GM18907 (cell line): ENCODE measurements around the gene VWA2.

Source experiments
- ATAC-seq: cut with Tn5 transposase; IDR thresholded peaks from one replicate; pipeline ENCODE4 v1.9.1; 2021; ENCODE audit warnings: mild to moderate bottlenecking, moderate library complexity; ENCODE audit not compliant: unreplicated experiment

VWA2 gene, protein sequence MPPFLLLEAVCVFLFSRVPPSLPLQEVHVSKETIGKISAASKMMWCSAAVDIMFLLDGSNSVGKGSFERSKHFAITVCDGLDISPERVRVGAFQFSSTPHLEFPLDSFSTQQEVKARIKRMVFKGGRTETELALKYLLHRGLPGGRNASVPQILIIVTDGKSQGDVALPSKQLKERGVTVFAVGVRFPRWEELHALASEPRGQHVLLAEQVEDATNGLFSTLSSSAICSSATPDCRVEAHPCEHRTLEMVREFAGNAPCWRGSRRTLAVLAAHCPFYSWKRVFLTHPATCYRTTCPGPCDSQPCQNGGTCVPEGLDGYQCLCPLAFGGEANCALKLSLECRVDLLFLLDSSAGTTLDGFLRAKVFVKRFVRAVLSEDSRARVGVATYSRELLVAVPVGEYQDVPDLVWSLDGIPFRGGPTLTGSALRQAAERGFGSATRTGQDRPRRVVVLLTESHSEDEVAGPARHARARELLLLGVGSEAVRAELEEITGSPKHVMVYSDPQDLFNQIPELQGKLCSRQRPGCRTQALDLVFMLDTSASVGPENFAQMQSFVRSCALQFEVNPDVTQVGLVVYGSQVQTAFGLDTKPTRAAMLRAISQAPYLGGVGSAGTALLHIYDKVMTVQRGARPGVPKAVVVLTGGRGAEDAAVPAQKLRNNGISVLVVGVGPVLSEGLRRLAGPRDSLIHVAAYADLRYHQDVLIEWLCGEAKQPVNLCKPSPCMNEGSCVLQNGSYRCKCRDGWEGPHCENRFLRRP

DNA sequence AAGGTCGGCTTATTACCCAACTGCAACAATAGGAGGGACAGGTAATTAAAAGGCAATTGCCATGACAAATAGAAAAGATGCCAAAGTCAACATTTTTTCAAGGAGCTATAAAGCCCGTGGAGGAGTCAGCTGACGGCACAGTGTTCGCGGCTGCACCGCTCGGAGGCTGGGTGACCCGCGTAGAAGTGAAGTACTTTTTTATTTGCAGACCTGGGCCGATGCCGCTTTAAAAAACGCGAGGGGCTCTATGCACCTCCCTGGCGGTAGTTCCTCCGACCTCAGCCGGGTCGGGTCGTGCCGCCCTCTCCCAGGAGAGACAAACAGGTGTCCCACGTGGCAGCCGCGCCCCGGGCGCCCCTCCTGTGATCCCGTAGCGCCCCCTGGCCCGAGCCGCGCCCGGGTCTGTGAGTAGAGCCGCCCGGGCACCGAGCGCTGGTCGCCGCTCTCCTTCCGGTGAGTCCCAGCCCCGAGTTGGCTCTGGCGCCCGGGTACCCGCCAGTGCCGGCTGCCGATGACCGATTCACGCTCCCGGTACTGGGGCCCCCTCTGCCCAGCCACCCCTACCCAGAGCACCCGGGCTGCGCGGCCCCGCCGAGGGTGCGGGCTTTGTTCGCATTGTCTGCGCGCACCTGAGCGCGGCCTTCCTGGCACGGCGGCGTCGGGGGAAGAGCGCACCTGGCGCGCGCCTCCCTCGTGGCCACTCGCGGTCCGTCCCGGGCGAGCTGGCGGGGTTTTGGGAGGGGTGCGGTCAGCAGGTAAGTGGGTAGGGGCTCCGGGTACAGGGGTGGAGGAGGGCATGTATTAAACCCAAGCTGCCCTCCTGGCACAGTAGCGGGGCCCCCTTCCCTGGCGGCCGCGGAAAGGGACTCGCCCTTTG, at the start of gene VWA2:
Gene VWA2 (plus strand): TSS at position 138 of the 877 bp plus-strand sequence. CDS start 9,460 bp downstream, outside the sequence.
- ATAC-seq: no peak

DNA sequence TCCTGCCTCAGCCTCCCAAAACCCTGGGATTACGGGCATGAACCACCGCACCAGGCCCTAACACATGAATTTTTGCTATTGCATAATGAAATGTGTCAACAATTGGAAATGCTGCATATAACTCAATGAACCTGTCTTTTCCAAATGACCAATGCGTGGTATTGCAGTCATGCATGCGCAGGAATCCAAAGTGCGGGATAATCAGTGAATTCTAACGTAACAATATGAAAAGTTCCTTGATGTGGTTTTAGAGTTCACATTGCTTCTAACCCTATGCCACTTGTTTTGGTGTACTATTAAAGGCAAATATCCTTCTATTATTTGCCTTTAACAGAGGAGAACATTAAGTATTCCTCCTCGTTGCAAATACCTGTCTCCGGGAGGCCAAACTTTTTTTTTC, 49.4 kb upstream of the VWA2 start:
- ATAC-seq: no peak

DNA sequence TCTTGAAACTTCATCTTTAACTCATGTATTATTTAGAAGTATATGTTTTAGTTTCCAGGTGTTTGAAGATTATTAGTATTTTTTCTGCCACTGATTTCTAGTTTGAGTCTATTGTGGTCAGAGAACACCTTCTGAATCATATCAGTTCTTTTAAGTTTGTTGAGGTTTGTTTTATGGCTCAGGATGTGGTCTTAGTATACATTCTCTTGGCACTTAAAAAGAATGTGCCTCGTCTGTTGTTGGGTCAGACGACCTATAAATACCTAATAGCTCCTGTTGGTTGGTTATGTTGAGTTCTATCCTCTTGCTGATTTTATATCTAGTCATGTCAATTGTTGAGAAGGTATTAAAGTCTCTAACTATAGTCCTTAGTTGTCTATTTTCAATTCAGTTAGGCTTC, 44.0 kb upstream of the VWA2 start:
- ATAC-seq: peak; percentile 96

DNA sequence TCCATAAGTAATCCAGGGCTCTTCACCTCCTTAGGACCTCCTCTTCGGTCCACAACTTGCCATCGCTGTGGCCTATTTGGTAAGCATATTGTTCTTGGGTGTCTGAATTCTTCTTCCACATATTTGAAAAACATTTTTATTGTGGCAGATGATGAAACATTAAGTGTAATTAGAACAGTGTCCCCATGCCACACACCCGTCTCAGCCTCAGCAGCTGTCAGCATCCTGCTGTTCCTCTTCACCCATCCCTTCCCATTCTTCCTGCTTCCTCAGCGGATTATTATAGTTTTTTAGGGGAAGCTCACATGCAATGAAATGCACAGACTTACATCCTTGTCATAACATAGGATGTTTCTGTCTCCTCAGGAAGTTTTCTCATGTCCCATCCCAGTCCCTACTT, 39.8 kb upstream of the VWA2 start:
- no peak for ATAC-seq

DNA sequence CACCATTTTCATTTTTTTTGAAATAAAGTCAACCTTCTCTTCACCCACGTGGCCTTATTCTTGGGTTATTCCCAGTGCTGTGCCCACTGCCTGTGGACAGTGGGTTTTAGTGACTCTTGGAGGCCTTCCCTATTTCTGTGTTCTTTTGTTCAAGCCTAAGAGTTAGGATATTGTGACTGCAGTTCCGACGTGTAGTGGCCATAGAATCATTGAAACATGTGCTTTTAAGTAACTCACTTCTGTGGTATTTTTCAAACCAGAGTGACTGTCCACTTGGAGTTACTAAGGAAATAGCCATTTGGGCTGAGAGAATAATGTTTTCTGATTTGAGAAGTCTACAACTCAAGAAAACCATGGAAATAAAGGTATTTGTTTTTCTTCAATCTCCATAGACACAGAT, 36.2 kb upstream of the VWA2 start:
- no peak for ATAC-seq

DNA sequence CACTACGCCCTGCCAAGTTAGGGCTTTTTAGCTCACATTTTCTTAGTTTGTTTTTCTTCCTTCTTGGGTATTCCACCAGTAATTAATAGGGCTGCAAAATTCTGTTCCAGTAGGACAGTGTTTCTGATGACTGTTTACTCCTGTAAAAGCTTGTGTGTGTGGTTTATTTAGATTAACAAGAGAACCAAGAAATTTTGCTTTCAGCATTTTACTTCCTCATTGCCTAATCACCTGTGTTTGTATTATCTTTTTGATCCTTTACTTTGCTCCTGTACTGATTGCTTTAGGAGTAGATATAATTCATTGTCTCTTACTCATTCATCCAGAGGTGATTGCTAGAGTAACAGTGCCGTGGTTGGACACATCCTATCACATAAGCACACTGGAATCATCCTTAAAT, 32.2 kb upstream of the VWA2 start:
- no peak for ATAC-seq

DNA sequence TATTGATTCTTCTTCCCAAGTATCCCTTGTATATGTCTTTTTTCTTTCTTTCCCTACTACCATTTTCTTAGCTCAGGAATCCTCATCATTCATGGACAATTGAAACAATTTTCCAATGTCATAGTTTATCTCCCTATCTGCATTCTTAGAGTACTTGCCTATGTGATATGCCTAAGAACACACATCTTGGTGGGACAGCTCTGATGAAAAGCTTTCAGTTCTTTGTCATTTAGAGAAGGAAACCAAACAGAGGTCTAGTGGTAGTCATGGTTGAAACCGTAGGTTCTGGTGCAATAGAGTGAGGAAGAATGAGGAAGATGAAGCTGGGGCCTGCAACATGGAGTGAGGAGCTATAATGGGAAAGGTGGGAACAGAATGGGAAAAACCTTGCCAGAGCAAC, 31.7 kb upstream of the VWA2 start:
- ATAC-seq: no peak

DNA sequence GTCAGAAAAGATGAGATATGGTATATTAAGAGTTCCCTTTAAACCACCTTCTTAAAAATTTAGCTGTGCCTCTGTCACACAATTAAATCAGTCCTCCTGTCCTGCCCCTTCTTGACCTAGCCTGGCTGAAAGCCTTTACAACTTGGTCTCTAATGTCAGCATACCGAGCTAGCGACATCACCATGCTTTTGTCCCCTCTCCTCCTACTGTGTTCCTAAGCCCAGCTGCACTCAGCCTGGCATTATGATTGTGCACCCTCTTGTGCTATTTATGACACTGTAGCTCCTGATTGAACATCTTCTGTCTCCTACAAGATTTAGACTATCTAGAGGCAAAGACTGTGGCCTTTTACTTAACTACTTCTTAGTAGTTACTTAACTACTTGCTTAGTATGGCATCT, 30.7 kb upstream of the VWA2 start:
- no peak for ATAC-seq

DNA sequence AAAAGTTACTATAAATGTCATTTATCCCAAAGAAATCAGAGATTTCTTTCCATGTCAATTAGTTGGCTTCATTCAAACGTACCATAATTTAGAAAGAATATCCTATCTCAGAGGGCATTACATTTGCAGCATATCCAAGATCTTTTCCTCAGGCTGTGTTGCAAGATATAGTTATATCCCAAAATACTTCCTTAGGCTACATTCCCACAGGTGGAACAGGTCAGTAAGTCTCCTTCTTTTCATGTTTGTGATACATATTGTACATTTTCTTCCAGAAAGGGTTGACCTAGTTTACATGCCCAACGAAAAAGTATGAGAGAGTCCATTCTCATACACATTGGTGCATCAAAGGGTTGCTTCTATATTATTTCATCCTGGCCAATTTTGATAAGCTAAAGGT, 26.9 kb upstream of the VWA2 start:
- no peak for ATAC-seq

DNA sequence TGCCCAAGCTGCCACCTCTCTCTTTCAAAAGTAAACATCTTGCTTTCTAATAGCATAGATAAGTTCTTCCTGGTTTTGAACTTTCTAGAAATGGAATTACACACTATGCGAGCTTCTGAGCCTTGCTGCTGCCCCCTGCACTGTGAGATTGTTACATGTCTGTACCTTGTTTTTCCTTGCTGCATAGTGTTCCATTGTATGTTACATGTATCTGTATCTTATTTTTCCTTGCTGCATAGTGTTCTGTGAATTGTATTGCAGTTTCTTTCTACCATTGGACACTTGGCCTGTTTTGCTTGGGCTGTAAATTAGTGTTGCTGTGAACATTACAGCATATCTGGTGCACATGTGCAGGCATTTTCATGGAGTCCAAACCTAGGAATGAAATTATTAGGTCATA, 24.0 kb upstream of the VWA2 start:
- ATAC-seq: no peak

DNA sequence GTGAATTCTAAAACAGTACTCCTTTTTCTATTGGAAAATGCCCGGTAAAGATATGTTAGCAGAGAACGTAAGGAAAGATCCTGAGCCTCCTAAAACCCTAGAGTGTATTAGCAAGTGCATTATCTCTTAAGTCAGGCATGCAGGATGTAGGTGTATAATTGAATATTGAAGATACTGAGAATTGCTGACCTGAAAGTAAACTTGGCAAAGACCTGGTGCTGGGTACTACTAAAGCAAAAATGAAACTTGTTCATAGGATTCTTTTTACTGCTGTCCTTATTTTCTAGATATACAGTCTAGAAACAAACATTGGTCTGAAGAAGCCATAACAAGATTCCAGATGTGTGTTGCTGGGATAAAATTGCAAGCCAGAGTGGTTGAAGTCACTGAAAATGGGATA, 18.8 kb upstream of the VWA2 start:
- ATAC-seq: no peak

DNA sequence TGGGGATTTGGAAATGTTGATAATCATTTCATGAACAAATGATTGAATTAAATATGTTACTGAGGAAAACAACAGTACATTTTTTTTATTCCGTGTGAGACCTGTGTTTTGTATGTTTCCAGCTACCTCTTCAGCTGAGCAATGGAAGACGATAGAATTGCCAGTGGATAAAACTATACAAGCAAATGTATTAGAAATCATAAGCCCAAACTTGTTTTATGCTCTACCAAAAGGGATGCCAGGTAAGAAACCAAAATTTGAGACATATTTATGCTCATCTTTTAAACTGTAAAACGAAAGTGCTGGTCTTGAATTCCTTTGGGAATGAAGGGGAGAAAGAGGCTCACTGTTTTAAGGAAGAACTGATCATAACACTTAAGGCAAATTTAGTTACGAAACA, 17.8 kb upstream of the VWA2 start:
- no peak for ATAC-seq

DNA sequence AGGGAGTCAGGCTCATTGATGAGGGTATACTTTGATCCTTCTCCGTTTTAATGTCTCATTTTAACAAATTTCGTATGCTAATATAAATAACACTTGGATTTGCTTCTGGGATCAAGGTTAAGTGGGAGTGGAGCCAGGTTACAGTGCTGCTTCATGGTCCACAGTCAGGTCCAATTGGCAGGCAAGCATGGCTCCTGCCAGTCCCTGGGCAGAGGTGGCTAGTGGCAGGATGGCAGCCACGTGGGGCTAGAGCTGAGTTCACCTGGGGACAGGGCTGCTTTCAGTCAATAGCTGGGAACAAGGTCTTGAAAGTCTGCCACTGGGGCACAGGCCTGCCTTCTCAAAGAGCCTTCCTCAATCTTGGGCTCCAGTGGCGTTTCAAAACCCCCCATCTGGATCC, 16.0 kb upstream of the VWA2 start:
- no peak for ATAC-seq

DNA sequence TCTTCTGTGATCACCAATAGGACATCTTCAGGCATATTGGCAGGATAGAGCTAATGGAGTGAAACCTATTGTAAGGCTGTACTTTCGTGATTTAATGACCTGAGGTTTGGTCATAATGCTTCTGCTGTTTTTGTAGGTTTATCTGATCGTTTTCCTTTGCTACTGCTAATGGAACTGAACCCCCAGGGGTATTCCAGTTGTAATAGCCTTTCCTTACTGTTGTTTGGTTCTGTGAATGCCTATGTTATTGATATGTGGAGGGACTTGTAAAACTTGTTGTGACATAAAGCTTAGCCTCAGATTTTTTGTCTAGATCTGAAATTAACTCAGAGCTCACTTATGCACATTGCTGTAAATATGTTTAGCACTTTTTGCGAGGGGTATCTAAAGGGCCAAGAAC, 10.9 kb upstream of the VWA2 start:
- no peak for ATAC-seq

DNA sequence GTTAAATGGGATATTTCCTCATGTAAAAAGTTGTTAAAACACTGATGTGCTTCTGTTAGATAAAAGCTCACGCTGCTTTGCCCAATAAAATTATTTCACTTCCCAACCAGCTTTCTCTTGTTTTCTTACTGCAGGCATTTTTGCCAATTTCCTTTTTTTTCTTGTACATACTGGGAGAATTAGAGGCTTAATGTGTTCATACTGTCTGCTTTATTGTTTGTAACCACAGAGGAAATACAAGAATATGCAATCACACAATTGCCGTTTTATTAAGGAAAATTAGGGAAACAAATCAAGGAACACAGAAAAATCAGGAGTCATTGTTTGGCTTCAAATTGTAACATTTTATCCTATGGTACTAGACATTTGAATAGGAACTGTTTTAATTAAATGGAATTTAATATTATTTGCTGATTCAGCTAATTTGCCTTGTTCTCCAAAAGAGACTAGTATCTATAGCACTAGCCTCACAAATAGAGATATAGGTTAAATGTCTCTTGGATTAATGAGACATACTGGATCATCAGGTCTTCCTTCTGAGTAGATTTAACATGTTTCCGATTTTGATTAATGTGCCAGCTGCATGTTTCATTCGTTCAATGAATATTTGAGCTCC, 6.4 kb upstream of the VWA2 start:
- ATAC-seq: no peak

DNA sequence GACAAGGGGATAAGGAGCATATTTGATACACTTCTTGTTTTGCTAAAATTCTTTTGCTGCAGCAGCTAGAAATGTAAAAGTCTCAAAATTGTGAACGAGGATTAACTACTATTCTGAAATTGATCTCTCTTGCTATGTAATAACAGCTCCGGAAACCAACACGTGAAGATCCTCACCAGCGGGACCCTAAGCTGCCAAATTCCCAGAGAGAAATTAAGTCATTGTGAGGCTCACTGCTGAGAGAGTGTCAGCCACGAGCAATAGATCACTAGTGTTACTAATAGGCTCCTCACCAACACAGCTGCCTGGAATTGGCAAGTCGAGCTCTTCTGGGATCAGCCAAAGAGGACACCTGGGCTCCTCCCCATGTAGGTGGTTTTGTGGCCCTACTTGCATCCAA, 5.6 kb upstream of the VWA2 start:
- no peak for ATAC-seq

DNA sequence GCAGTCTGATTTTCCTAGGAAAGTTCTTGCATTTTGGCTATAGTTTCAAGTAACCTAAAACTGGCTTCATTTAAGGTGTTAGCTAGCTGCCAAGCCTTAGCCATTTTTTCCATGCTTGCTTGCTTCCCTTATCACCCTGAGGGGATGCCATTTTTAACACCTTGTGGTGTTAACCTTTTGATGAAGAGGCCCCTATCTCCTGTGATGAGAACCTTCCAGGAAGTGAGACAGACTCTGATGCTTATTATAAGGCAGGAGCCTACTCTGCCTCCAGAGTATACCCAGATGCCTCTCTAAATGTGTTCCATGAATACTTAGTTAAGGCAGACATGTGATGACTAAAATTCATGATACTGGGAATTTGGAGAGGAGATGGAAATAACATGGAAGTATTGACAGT, 4.9 kb upstream of the VWA2 start:
- no peak for ATAC-seq

DNA sequence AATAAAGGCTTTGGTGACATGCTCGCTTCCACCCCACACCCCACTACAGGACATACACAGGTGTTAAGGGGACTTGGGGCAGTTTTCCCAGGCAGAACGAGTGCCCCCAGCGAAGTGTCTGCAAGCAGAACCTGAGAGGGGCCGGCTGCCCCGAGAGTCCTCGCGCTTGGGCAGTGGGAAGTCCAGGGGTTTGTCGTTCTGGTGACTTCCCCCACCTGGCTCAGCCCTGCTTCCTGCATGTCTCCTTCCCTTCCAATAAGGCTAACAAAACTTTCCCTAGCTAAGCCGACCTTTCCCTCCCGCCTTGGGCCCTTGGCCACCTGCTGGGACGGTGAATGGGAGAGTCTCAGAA, 916 bp downstream of the VWA2 start:
- no peak for ATAC-seq

DNA sequence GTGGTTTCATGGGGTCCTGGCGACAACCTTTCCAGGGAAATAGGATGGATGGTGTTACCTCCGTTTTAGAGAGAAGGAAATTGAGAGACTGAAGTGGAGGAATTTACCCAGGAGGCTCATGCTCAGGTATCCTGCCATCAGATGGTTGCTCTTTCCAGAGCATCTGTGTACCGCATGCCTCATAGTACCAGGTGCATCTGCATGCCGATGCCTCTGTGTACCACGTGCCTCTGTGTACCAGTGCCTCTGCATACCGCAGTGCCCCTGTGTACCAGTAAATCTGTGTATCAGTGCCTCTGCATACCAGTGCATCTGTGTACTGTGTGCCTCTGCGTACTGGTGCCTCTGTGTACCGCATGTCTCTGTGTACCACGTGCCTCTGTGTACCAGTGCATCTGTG, 3.2 kb downstream of the VWA2 start:
- ATAC-seq: no peak

DNA sequence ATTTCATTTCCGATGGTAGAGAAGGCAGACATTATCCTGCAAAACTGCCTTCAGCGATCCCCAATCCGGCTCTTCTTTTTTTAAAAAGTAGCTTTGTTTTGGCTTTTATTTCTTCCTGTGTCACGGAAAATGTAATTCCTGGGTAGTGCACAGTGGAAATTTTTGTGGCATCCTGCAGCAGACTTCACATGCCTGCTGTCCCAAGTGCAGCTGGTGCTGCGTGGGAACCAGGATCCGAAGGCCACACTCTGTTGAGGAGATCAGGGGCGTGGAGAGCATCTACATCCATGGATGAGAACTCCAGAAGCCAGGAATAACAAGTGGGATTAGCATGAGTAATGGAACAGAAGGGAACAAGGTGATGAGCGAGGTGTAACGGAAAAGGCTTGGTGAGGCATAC, 4.6 kb downstream of the VWA2 start:
- ATAC-seq: no peak

DNA sequence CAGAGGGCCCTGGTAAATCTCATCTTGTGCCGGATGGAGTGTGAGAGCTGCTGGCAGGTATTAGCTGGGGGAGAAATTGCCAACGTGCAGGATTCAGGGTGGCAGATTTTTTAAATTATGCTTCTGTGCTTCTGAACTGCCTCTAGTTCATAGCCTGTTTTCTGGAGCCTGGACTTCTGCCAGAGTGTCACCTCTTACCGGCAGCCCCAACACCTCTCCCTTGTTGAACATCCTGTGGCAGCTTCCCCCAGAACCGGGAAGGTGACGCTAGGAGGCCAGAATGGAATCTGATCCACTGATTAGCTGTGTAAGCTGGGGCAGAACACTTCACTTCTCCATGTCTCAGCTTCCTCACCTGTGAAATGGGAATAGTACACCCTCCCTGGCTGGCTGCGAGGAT, 5.1 kb downstream of the VWA2 start:
- ATAC-seq: no peak
